Panc1 (cell line): ENCODE measurements around the gene MRPL14. TPM values are rescaled to one million over a fixed set of nuclear protein-coding genes. Genes with fewer than 3 reads are reported as not detected.

Source experiments
- ATAC-seq: fragments of 200-7000 bp; cut with Tn5 transposase; 2 replicates; pipeline ENCODE4 v1.9.1; 2020; ENCODE audit warnings: mild to moderate bottlenecking, moderate library complexity
- BruUV-seq: library from RNA; stranded (reverse); fragments of 400-500 nt; replicated peaks from 2 replicates; lab custom pipeline; 2021; lab: Mats Ljungman, UMichigan
- CTCF ChIA-PET: fragments of 300-600 bp; sonication (Branson Sonifier 250); formaldehyde crosslinking; loops from one replicate; lab custom pipeline; 2022; ENCODE audit warnings: antibody characterized with exemption; lab: Charles Lee
- POLR2A ChIA-PET: fragments of 300-600 bp; sonication (Branson Sonifier 250); formaldehyde crosslinking; loops from one replicate; lab custom pipeline; 2022; ENCODE audit warnings: antibody characterized with exemption; lab: Charles Lee
- DNase-seq: peaks from one replicate; pipeline ENCODE4 v3.0.0-alpha.2; 2010; ENCODE audit warnings: low read depth, low spot score
- H3K27ac ChIP-seq: 2 replicates; pipeline ENCODE4 v1.5.1; 2011; ENCODE audit warnings: mild to moderate bottlenecking, low read length, inconsistent platforms
- H3K27me3 ChIP-seq: fragments of 200-500 bp; sonication (Bioruptor generic); 2 replicates; pipeline ENCODE4 v1.6.0; 2014; ENCODE audit warnings: low read length, inconsistent platforms; ENCODE audit not compliant: control insufficient read depth, insufficient read depth
- H3K36me3 ChIP-seq: fragments of 200-500 bp; sonication (Bioruptor generic); 2 replicates; pipeline ENCODE4 v1.5.1; 2014; ENCODE audit warnings: inconsistent platforms, mild to moderate bottlenecking, low read length, moderate library complexity; ENCODE audit not compliant: control insufficient read depth, insufficient read depth
- H3K4me1 ChIP-seq: 2 replicates; pipeline ENCODE4 v1.5.1; 2011; ENCODE audit warnings: inconsistent platforms, mild to moderate bottlenecking, low read length, moderate library complexity; ENCODE audit not compliant: control insufficient read depth, insufficient read depth
- H3K4me3 ChIP-seq, 2 experiments: 2 replicates each; pipeline ENCODE4 v1.5.1; 2011 to 2012; ENCODE audit warnings: low read depth in 2 of 2, low read length in 2 of 2, mild to moderate bottlenecking in 2 of 2, inconsistent platforms in 1 of 2, moderate library complexity in 1 of 2
- H3K9me3 ChIP-seq: fragments of 200-500 bp; sonication (Bioruptor generic); 2 replicates; pipeline ENCODE4 v1.5.1; 2014; ENCODE audit warnings: low read depth, mild to moderate bottlenecking, inconsistent platforms, low read length, moderate library complexity; ENCODE audit not compliant: control insufficient read depth, insufficient read depth
- CTCF ChIP-seq: fragments of 450-650 bp; IDR thresholded peaks from 2 replicates; pipeline ENCODE4 v1.5.1; 2017; ENCODE audit warnings: mild to moderate bottlenecking
- POLR2AphosphoS5 ChIP-seq: IDR thresholded peaks from 2 replicates; pipeline ENCODE4 v1.6.1; 2012; ENCODE audit warnings: mild to moderate bottlenecking, low read depth, low read length, moderate library complexity
- REST ChIP-seq, 2 experiments: IDR thresholded peaks; 2 replicates each; pipeline ENCODE4 v1.6.1; 2011 to 2012; ENCODE audit warnings: low read depth in 2 of 2, control low read depth in 1 of 2, low read length in 1 of 2, mild to moderate bottlenecking in 1 of 2, moderate library complexity in 1 of 2; ENCODE audit not compliant: insufficient read depth in 1 of 2
- SIN3A ChIP-seq: IDR thresholded peaks from 2 replicates; pipeline ENCODE4 v1.6.1; 2012; ENCODE audit warnings: low read depth, mild to moderate bottlenecking, low read length, moderate library complexity, borderline replicate concordance; ENCODE audit not compliant: insufficient read depth
- TCF7L2 ChIP-seq: IDR thresholded peaks from 2 replicates; pipeline ENCODE4 v1.6.1; 2011; ENCODE audit warnings: mild to moderate bottlenecking, low read depth, low read length, inconsistent platforms
- in situ Hi-C: cut with HindIII; loops from 2 replicates; pipeline ENCODE4 v1.10.0; 2016; ENCODE audit warnings: low sequenced_read_pairs, low pct_unique_long_range_greater_than_20kb
- intact Hi-C: fragments of 100-400 bp; cut with micrococcal nuclease; formaldehyde crosslinking; loops from one replicate; pipeline ENCODE4 v1.10.0; 2022; ENCODE audit not compliant: unreplicated experiment
- total RNA-seq: library from RNA; stranded (reverse); gene quantifications from one replicate; pipeline ENCODE4 v1.2.1, GENCODE V29; 2021; ENCODE audit not compliant: unreplicated experiment

MRPL14 gene
- total RNA-seq, 1 experiment from 2014 or later = 82.0 TPM

GRCh38 chr6:44090465-44090864 is 36.8 kb downstream of the MRPL14 start:
- no peak overlapping the region for H3K27ac ChIP-seq
- in situ Hi-C loops (no loop called here), intact Hi-C loops (loop anchor here (10.0 kb wide), 1 partner anchor 164 kb away; the partner anchor contains the start of gene SLC35B2)
- ATAC-seq (no peak), DNase-seq (no peak)
- TF ChIP-seq POLR2AphosphoS5 = no peak
- H3K9me3 ChIP-seq = no peaks in the 10 kb centered on the region
- BruUV-seq = no TSS peak
- H3K4me3 ChIP-seq = no peak overlapping the region
- ChIA-PET CTCF (interaction anchor here (0.7 kb wide), 1 partner anchor 10 kb away, joined by 3 read pairs; no protein-coding TSS in a partner anchor), POLR2A (interaction anchor here (0.5 kb wide), 1 partner anchor 251 kb away, joined by 3 read pairs; no protein-coding TSS in a partner anchor)
- no peaks in the 10 kb centered on the region for H3K27me3 ChIP-seq
- no peaks in the 10 kb centered on the region for H3K4me1 ChIP-seq
- H3K36me3 ChIP-seq = no peaks in the 10 kb centered on the region

- Histone ChIP-seq H3K27me3 (no peaks in the 10 kb centered on the region), H3K27ac (no peak overlapping the region), H3K4me3 (no peak overlapping the region), H3K9me3 (no peaks in the 10 kb centered on the region), H3K4me1 (no peaks in the 10 kb centered on the region), H3K36me3 (no peaks in the 10 kb centered on the region)
- no peak for TF ChIP-seq REST (IDR thresholded peaks at IDR 0.05; ENCODE audit: insufficient read depth in 1 of 2, low read depth in 2 of 2, low read length in 1 of 2)
- no peak for TF ChIP-seq SIN3A
- no peak for TF ChIP-seq POLR2AphosphoS5
- no peak for TF ChIP-seq TCF7L2
- no peak for TF ChIP-seq CTCF
- no peak for DNase-seq
- CTCF ChIA-PET = interaction anchor here (0.7 kb wide), 1 partner anchor 324 kb away, joined by 5 read pairs; no protein-coding TSS in a partner anchor
- no TSS peak for BruUV-seq
- POLR2A ChIA-PET = no interaction called here
- in situ Hi-C loops = no loop called here
- no peak for ATAC-seq
- intact Hi-C loops = no loop called here
Measured at GRCh38 chr6:44088827-44089590, 38.2 kb downstream of the MRPL14 start.

GRCh38 chr6:44087623-44088022 is 39.6 kb downstream of the MRPL14 start:
- no peak for DNase-seq
- ChIA-PET POLR2A (no interaction called here), CTCF (interaction anchor here (0.6 kb wide), 1 partner anchor 292 kb away, joined by 3 read pairs; no protein-coding TSS in a partner anchor)
- Histone ChIP-seq H3K4me3 (no peak overlapping the region), H3K9me3 (no peaks in the 10 kb centered on the region), H3K27ac (no peak overlapping the region), H3K36me3 (no peaks in the 10 kb centered on the region), H3K27me3 (no peaks in the 10 kb centered on the region), H3K4me1 (no peaks in the 10 kb centered on the region)
- TF ChIP-seq SIN3A = no peak
- no peak for TF ChIP-seq REST (IDR thresholded peaks at IDR 0.05; ENCODE audit: insufficient read depth in 1 of 2, low read depth in 2 of 2, low read length in 1 of 2)
- TF ChIP-seq CTCF = no peak
- no peak for TF ChIP-seq POLR2AphosphoS5
- no peak for TF ChIP-seq TCF7L2
- no TSS peak for BruUV-seq
- ATAC-seq = no peak
- in situ Hi-C loops (no loop called here), intact Hi-C loops (no loop called here)
